Measurements from ENCODE around the gene ZBTB6. TPM values are rescaled to one million over a fixed set of nuclear protein-coding genes. Genes with fewer than 3 reads are reported as not detected.

Gene ZBTB6
- total RNA-seq, 5 donors from 2014 or later (not counting 1 experiment from before 2014, with no cell fraction given): 3.5 to 14.8 (median 13.4) TPM

GRCh38 chr9:122940749-122941581 is 27.8 kb upstream of the ZBTB6 start, which contains the start of gene RABGAP1:
Gene RABGAP1, plus strand, starts transcription at chr9:122941020. Its CDS starts 16,040 bp downstream, at chr9:122957060.
- peak within 1 kb of the TSS; percentile 88 to 95 for H3K4me3 ChIP-seq (ENCODE audit: control insufficient read depth in 1 of 2, extremely low read depth in 1 of 2, low read length in 1 of 2)
- POLR2A ChIA-PET: interaction anchor here (0.7 to 2.1 kb wide), 6 partner anchors 9 to 56 kb away, joined by 3 to 23 read pairs (median 5); partner anchors contain the start of genes RC3H2 (in 1 of the 2), ZBTB26 (in 1 of the 2) and ZBTB6 (in 1 of the 2)
- ATAC-seq (replicated peaks in 1 of 4): peak; percentile 97 to 100 (median 99)
- H3K4me1 ChIP-seq (ENCODE audit: control insufficient read depth in 1 of 2, extremely low read depth in 1 of 2, insufficient read depth in 2 of 2, low read length in 2 of 2): peaks cover 10 to 16% of the 10 kb centered on the region in 2 experiments
- CTCF ChIA-PET: interaction anchor here (1.0 to 2.6 kb wide), 10 partner anchors 9 to 113 kb away, joined by 3 to 10 read pairs (median 4); partner anchors contain the start of genes ZBTB26 (in 2 of the 2), PDCL (in 1 of the 2), RC3H2 (in 1 of the 2) and ZBTB6 (in 1 of the 2)
- Mint-ChIP-seq H3K36me3 (peaks cover 15% of the 10 kb centered on the region), H3K9me3 (no peaks in the 10 kb centered on the region), H3K4me3 (peak within 1 kb of the TSS; percentile 91 to 97 (median 95)), H3K27me3 (no peaks in the 10 kb centered on the region), H3K27ac (peak within 1 kb of the TSS; percentile 86 to 90), H3K4me1 (peaks cover 33 to 42% (median 39%) of the 10 kb centered on the region in 3 donors)
- WGBS (ENCODE audit: insufficient coverage): 0% methylated on average over 20 of the region's 54 CpGs
- H3K9me3 ChIP-seq: no peaks in the 10 kb centered on the region
- H3K27ac ChIP-seq (ENCODE audit: low read length): peak within 1 kb of the TSS; percentile 75
- no peaks in the 10 kb centered on the region for H3K27me3 ChIP-seq (replicated peaks in 1 of 2; ENCODE audit: control insufficient read depth in 2 of 2, extremely low read depth in 1 of 2, insufficient read depth in 2 of 2, low read length in 1 of 2)
- peaks cover 0 to 25% of the 10 kb centered on the region in 2 donors for H3K36me3 ChIP-seq (ENCODE audit: control insufficient read depth in 2 of 2, extremely low read depth in 1 of 2, insufficient read depth in 1 of 2, low read length in 1 of 2)
- peak; percentile 93 to 99 (median 98) for DNase-seq

GRCh38 chr9:122940454-122940748 is 27.3 kb upstream of the ZBTB6 start:
- H3K27me3 ChIP-seq (replicated peaks in 1 of 2; ENCODE audit: control insufficient read depth in 2 of 2, extremely low read depth in 1 of 2, insufficient read depth in 2 of 2, low read length in 1 of 2): no peaks in the 10 kb centered on the region
- WGBS (ENCODE audit: insufficient coverage): 6% methylated on average over 3 of the region's 6 CpGs
- H3K4me1 ChIP-seq (ENCODE audit: control insufficient read depth in 1 of 2, extremely low read depth in 1 of 2, insufficient read depth in 2 of 2, low read length in 2 of 2): peaks cover 10 to 16% of the 10 kb centered on the region in 2 experiments
- H3K27ac ChIP-seq (ENCODE audit: low read length): peak overlapping the region; percentile 25
- DNase-seq: no peak
- H3K36me3 ChIP-seq (ENCODE audit: control insufficient read depth in 2 of 2, extremely low read depth in 1 of 2, insufficient read depth in 1 of 2, low read length in 1 of 2): peaks cover 0 to 27% of the 10 kb centered on the region in 2 donors
- no peak for ATAC-seq (replicated peaks in 1 of 4)
- CTCF ChIA-PET: interaction anchor here (1.0 to 2.6 kb wide), 10 partner anchors 9 to 112 kb away, joined by 3 to 10 read pairs (median 4); partner anchors contain the start of genes ZBTB26 (in 2 of the 2), PDCL (in 1 of the 2), RC3H2 (in 1 of the 2) and ZBTB6 (in 1 of the 2)
- H3K27ac Mint-ChIP-seq: peak overlapping the region; percentile 86 to 90
- no peaks in the 10 kb centered on the region for H3K27me3 Mint-ChIP-seq
- POLR2A ChIA-PET: interaction anchor here in 1 of 2 donors (1.0 to 2.1 kb wide), 5 partner anchors 9 to 36 kb away, joined by 4 to 23 read pairs (median 5); partner anchors contain the start of genes RC3H2, ZBTB26 and ZBTB6
- no peaks in the 10 kb centered on the region for H3K9me3 Mint-ChIP-seq
- peaks cover 28 to 38% (median 34%) of the 10 kb centered on the region in 3 donors for H3K4me1 Mint-ChIP-seq
- H3K4me3 ChIP-seq (ENCODE audit: control insufficient read depth in 1 of 2, extremely low read depth in 1 of 2, low read length in 1 of 2): peak overlapping the region; percentile 13 to 25
- H3K9me3 ChIP-seq: no peaks in the 10 kb centered on the region
- H3K36me3 Mint-ChIP-seq: peaks cover 10% of the 10 kb centered on the region
- peak overlapping the region; percentile 91 to 97 (median 95) for H3K4me3 Mint-ChIP-seq

- Mint-ChIP-seq H3K4me1 (peaks cover 24 to 37% (median 32%) of the 10 kb centered on the region in 3 donors), H3K9me3 (no peaks in the 10 kb centered on the region), H3K27ac (no peak overlapping the region), H3K4me3 (peak overlapping the region in 1 of 3 donors; percentile 36), H3K27me3 (no peaks in the 10 kb centered on the region), H3K36me3 (peaks cover 8% of the 10 kb centered on the region)
- POLR2A ChIA-PET: interaction anchor here in 1 of 2 donors (0.6 to 2.1 kb wide), 2 partner anchors 8 to 253 kb away, joined by 4 to 23 read pairs; partner anchors contain the start of gene ZBTB26
- Histone ChIP-seq H3K4me3 (ENCODE audit: control insufficient read depth in 1 of 2, extremely low read depth in 1 of 2, low read length in 1 of 2) (no peak overlapping the region), H3K4me1 (ENCODE audit: control insufficient read depth in 1 of 2, extremely low read depth in 1 of 2, insufficient read depth in 2 of 2, low read length in 2 of 2) (peaks cover 10 to 17% of the 10 kb centered on the region in 2 experiments), H3K27me3 (replicated peaks in 1 of 2; ENCODE audit: control insufficient read depth in 2 of 2, extremely low read depth in 1 of 2, insufficient read depth in 2 of 2, low read length in 1 of 2) (no peaks in the 10 kb centered on the region), H3K9me3 (no peaks in the 10 kb centered on the region), H3K27ac (ENCODE audit: low read length) (no peak overlapping the region), H3K36me3 (ENCODE audit: control insufficient read depth in 2 of 2, extremely low read depth in 1 of 2, insufficient read depth in 1 of 2, low read length in 1 of 2) (peaks cover 0 to 25% of the 10 kb centered on the region in 2 donors)
- WGBS (ENCODE audit: insufficient coverage): no CpG with 5 or more reads among the region's 4 CpGs
- CTCF ChIA-PET: interaction anchor here in 1 of 2 donors (1.0 to 2.6 kb wide), 3 partner anchors 8 to 42 kb away, joined by 3 to 10 read pairs (median 6); partner anchors contain the start of genes ZBTB26 and ZBTB6
- ATAC-seq (replicated peaks in 1 of 4) (no peak), DNase-seq (no peak)
Measured at GRCh38 chr9:122939601-122940000, 26.5 kb upstream of the ZBTB6 start.

- no peak overlapping the region for H3K4me3 ChIP-seq (ENCODE audit: control insufficient read depth in 1 of 2, extremely low read depth in 1 of 2, low read length in 1 of 2)
- no peaks in the 10 kb centered on the region for H3K27me3 Mint-ChIP-seq
- H3K36me3 ChIP-seq (ENCODE audit: control insufficient read depth in 2 of 2, extremely low read depth in 1 of 2, insufficient read depth in 1 of 2, low read length in 1 of 2): peaks cover 0 to 25% of the 10 kb centered on the region in 2 donors
- no peaks in the 10 kb centered on the region for H3K27me3 ChIP-seq (replicated peaks in 1 of 2; ENCODE audit: control insufficient read depth in 2 of 2, extremely low read depth in 1 of 2, insufficient read depth in 2 of 2, low read length in 1 of 2)
- H3K36me3 Mint-ChIP-seq: peaks cover 8% of the 10 kb centered on the region
- H3K9me3 ChIP-seq: no peaks in the 10 kb centered on the region
- no peak overlapping the region for H3K27ac ChIP-seq (ENCODE audit: low read length)
- ATAC-seq (replicated peaks in 1 of 4) (no peak), DNase-seq (no peak)
- H3K27ac Mint-ChIP-seq: no peak overlapping the region
- peaks cover 27 to 35% (median 32%) of the 10 kb centered on the region in 3 donors for H3K4me1 Mint-ChIP-seq
- H3K9me3 Mint-ChIP-seq: no peaks in the 10 kb centered on the region
- ChIA-PET POLR2A (no interaction called here), CTCF (interaction anchor here in 1 of 2 donors (0.6 kb wide), 1 partner anchor 10 kb away, joined by 4 read pairs; no protein-coding TSS in a partner anchor)
- WGBS (ENCODE audit: insufficient coverage): no CpG with 5 or more reads among the region's 1 CpG
- H3K4me1 ChIP-seq (ENCODE audit: control insufficient read depth in 1 of 2, extremely low read depth in 1 of 2, insufficient read depth in 2 of 2, low read length in 2 of 2): peaks cover 16 to 30% of the 10 kb centered on the region in 2 experiments
- no peak overlapping the region for H3K4me3 Mint-ChIP-seq
Measured at GRCh38 chr9:122936883-122937282, 23.8 kb upstream of the ZBTB6 start.

- Mint-ChIP-seq H3K27ac (no peak overlapping the region), H3K9me3 (no peaks in the 10 kb centered on the region), H3K36me3 (peaks cover 8% of the 10 kb centered on the region), H3K4me1 (peaks cover 27 to 33% (median 31%) of the 10 kb centered on the region in 3 donors), H3K27me3 (no peaks in the 10 kb centered on the region), H3K4me3 (no peak overlapping the region)
- Histone ChIP-seq H3K9me3 (no peaks in the 10 kb centered on the region), H3K4me3 (ENCODE audit: control insufficient read depth in 1 of 2, extremely low read depth in 1 of 2, low read length in 1 of 2) (no peak overlapping the region), H3K27ac (ENCODE audit: low read length) (no peak overlapping the region), H3K4me1 (ENCODE audit: control insufficient read depth in 1 of 2, extremely low read depth in 1 of 2, insufficient read depth in 2 of 2, low read length in 2 of 2) (peaks cover 12 to 29% of the 10 kb centered on the region in 2 experiments), H3K36me3 (ENCODE audit: control insufficient read depth in 2 of 2, extremely low read depth in 1 of 2, insufficient read depth in 1 of 2, low read length in 1 of 2) (peaks cover 0 to 25% of the 10 kb centered on the region in 2 donors), H3K27me3 (replicated peaks in 1 of 2; ENCODE audit: control insufficient read depth in 2 of 2, extremely low read depth in 1 of 2, insufficient read depth in 2 of 2, low read length in 1 of 2) (no peaks in the 10 kb centered on the region)
- ChIA-PET POLR2A (interaction anchor here in 1 of 2 donors (0.6 kb wide), 1 partner anchor 1998 kb away, joined by 3 read pairs; no protein-coding TSS in a partner anchor), CTCF (interaction anchor here in 1 of 2 donors (0.6 kb wide), 1 partner anchor 10 kb away, joined by 4 read pairs; no protein-coding TSS in a partner anchor)
- 100% methylated on average over 2 of the region's 5 CpGs for WGBS (ENCODE audit: insufficient coverage)
- DNase-seq: no peak
- ATAC-seq (replicated peaks in 1 of 4): no peak
Measured at GRCh38 chr9:122936464-122936863, 23.3 kb upstream of the ZBTB6 start.
